Measurements from ENCODE around the gene TSHZ1. TPM values are rescaled to one million over a fixed set of nuclear protein-coding genes. Genes with fewer than 3 reads are reported as not detected.

TSHZ1 gene
- polyA plus RNA-seq, 1 experiment: 23.9 TPM

DNA sequence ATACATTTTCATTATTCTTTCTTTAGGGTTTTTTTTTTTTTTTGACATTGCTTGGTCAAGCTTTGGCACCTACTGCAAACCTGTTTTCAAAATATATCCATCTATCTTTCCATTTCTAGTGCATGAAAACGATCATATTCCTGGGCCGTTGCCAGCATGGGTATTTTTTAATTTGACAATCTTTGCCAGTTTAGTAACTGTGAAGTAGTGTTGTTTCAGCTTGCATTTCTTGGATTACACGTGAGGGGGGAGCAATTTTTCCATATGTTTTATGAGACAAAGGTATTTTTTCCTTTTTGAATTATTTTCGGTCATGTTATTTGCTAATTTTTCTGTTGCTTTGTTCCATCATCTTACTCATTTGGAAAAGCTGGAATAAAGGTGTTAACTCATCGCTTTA, 40.9 kb downstream of the TSHZ1 start:
- ChIA-PET CTCF (interaction anchor here (1.9 kb wide), 1 partner anchor 228 kb away, joined by 5 read pairs; no protein-coding TSS in a partner anchor), POLR2A (no interaction called here)
- Histone ChIP-seq H3K36me3 (ENCODE audit: control insufficient read depth, insufficient read depth, low read length) (no peaks in the 10 kb centered on the region), H3K4me3 (ENCODE audit: low read depth, low read length) (no peak overlapping the region), H3K27me3 (ENCODE audit: control insufficient read depth, insufficient read depth, low read length) (no peaks in the 10 kb centered on the region)
- DNase-seq (ENCODE audit: low read depth): no peak
- TF ChIP-seq, protein P1, sequence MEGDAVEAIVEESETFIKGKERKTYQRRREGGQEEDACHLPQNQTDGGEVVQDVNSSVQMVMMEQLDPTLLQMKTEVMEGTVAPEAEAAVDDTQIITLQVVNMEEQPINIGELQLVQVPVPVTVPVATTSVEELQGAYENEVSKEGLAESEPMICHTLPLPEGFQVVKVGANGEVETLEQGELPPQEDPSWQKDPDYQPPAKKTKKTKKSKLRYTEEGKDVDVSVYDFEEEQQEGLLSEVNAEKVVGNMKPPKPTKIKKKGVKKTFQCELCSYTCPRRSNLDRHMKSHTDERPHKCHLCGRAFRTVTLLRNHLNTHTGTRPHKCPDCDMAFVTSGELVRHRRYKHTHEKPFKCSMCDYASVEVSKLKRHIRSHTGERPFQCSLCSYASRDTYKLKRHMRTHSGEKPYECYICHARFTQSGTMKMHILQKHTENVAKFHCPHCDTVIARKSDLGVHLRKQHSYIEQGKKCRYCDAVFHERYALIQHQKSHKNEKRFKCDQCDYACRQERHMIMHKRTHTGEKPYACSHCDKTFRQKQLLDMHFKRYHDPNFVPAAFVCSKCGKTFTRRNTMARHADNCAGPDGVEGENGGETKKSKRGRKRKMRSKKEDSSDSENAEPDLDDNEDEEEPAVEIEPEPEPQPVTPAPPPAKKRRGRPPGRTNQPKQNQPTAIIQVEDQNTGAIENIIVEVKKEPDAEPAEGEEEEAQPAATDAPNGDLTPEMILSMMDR (IDR thresholded peaks at IDR 0.05; ENCODE audit: insufficient read depth, low read depth, low read length): no peak

DNA sequence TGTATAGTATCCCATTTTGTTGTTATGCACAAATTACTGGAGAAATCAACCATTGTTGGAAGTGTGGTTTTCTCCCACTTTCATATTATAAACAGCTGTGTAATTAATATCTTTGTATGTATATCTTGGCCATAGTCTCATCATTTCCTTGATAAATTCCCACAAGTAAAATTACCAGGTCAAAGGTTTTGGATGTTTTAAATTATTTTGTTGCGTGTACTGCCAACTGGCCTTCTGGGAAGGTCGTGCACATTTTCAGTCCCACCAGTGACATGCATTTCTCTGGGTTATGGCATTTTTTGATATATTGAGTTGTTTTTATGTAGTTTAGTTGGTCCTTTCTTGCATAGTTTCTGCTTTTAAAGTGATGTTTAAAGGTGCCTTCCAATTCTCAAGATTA, 41.5 kb downstream of the TSHZ1 start:
- POLR2A ChIA-PET: no interaction called here
- CTCF ChIA-PET: interaction anchor here (1.9 kb wide), 1 partner anchor 227 kb away, joined by 5 read pairs; no protein-coding TSS in a partner anchor
- TF ChIP-seq, protein P1 (IDR thresholded peaks at IDR 0.05; ENCODE audit: insufficient read depth, low read depth, low read length): no peak
- H3K27me3 ChIP-seq (ENCODE audit: control insufficient read depth, insufficient read depth, low read length): no peaks in the 10 kb centered on the region
- H3K36me3 ChIP-seq (ENCODE audit: control insufficient read depth, insufficient read depth, low read length): no peaks in the 10 kb centered on the region
- DNase-seq (ENCODE audit: low read depth): no peak
- no peak overlapping the region for H3K4me3 ChIP-seq (ENCODE audit: low read depth, low read length)

DNA sequence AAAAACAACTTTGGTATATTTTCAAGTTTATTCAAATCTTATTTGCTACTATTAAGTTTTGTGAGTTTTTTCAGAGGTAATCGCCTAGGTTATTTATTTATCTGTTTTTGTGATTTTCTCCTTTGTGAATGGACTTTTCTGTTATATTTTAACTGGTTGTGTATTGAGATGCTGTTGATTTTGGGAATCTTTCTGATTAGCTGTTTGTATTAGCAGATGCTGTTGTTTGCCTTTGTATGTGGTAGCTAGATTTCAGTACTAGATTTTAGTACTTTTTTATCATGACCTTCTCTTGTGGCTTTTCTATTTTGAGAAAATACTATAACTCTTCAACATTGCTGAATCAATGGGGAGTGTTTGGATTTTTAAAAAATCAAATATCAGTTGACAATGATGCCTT, 42.4 kb downstream of the TSHZ1 start:
- H3K4me3 ChIP-seq (ENCODE audit: low read depth, low read length): no peak overlapping the region

DNA sequence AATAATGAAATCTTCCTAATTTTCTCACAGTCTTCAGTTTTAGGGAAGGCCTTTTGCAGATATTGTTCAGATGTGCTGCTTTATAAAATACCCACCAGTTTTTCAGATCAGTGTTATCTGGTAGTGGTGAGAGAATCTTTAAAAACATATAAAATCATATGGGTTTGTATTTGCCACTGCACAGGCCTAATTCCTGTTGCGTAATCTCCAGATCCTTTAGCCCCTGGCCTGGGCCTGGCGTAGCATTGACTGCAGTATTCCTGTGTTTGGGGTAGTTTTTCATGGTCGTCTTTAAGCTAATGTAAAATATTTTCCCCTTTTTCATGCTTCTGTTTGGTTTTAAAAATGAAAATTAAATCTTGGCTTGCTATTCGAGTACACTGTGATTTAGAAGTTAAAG, 43.2 kb downstream of the TSHZ1 start:
- TF ChIP-seq, protein P1 (IDR thresholded peaks at IDR 0.05; ENCODE audit: insufficient read depth, low read depth, low read length): no peak
- no peak for DNase-seq (ENCODE audit: low read depth)

More for the DNA sequence above, 42.4 kb downstream of the TSHZ1 start:
- POLR2A ChIA-PET: interaction anchor here (0.6 to 0.7 kb wide), 2 partner anchors 12 to 42 kb away, joined by 3 read pairs; partner anchors contain the start of gene TSHZ1
- CTCF ChIA-PET: no interaction called here
- H3K36me3 ChIP-seq (ENCODE audit: control insufficient read depth, insufficient read depth, low read length): no peaks in the 10 kb centered on the region; the same call in 1 of the 2 replicates
- no peaks in the 10 kb centered on the region for H3K27me3 ChIP-seq (ENCODE audit: control insufficient read depth, insufficient read depth, low read length)
- no peak for DNase-seq (ENCODE audit: low read depth)
- TF ChIP-seq, protein P1 (IDR thresholded peaks at IDR 0.05; ENCODE audit: insufficient read depth, low read depth, low read length): no peak

DNA sequence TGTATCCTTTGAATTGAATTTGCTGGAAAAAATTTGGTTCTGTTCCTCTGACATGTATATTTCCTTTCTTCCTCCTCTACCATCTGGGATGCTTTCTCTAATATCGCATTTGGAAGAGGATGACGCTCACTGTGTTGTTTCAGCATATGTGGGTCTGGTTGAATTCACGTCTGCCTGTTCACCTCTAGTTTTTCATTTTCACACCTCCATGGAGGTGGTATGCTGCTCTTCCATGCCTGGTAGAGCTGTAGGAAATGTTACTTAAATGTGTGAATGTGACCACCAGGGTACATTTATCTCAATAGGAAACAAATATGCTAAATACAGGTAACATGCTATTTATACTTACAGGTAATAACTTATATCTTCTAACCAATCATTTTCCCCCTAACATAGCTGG, 44.5 kb downstream of the TSHZ1 start:
- ChIA-PET CTCF (no interaction called here), POLR2A (no interaction called here)
- no peak for DNase-seq (ENCODE audit: low read depth)
- H3K27me3 ChIP-seq (ENCODE audit: control insufficient read depth, insufficient read depth, low read length): no peaks in the 10 kb centered on the region
- H3K4me3 ChIP-seq (ENCODE audit: low read depth, low read length): no peak overlapping the region
- TF ChIP-seq, protein P1 (IDR thresholded peaks at IDR 0.05; ENCODE audit: insufficient read depth, low read depth, low read length): no peak
- no peaks in the 10 kb centered on the region; the same call in 1 of the 2 replicates for H3K36me3 ChIP-seq (ENCODE audit: control insufficient read depth, insufficient read depth, low read length)

More for the DNA sequence above, 43.2 kb downstream of the TSHZ1 start:
- Histone ChIP-seq H3K27me3 (ENCODE audit: control insufficient read depth, insufficient read depth, low read length) (no peaks in the 10 kb centered on the region), H3K36me3 (ENCODE audit: control insufficient read depth, insufficient read depth, low read length) (no peaks in the 10 kb centered on the region; the same call in 1 of the 2 replicates), H3K4me3 (ENCODE audit: low read depth, low read length) (no peak overlapping the region)
- ChIA-PET POLR2A (no interaction called here), CTCF (no interaction called here)

Measured in BJ (cell line).